ENCODE results near the gene CCDC200. TPM values are rescaled to one million over a fixed set of nuclear protein-coding genes. Genes with fewer than 3 reads are reported as not detected.
"Not testable (repeated sequence)": the region's sequence is repeated elsewhere in the genome, so short reads cannot be mapped to it uniquely, and the experiment has no call there.

The CCDC200 gene
- total and polyA plus RNA-seq, 2 donors (not counting 1 experiment from before 2014, with no cell fraction given) = not detected

DNA sequence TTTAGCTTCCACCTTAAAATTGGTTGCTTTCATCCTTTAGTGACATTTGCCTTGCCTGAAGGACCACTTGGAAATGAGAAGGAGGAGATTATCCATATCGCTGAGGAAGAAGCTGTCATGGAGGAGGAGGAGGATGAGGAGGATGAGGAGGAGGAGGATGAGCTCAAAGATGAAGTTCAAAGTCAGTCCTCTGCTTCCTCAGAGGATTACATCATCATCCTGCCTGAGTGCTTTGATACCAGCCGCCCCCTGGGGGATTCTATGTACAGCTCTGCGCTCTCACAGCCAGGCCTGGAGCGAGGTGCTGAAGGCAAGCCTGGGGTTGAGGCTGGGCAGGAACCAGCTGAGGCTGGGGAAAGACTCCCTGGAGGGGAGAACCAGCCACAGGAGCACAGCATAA is 28.3 kb downstream of the CCDC200 start:
- no peak overlapping the region for H3K4me3 ChIP-seq (replicated peaks in 1 of 4; ENCODE audit: control extremely low read depth in 1 of 4, insufficient read depth in 1 of 4, low read depth in 3 of 4, low read length in 4 of 4)
- H3K4me1 ChIP-seq (ENCODE audit: control insufficient read depth, extremely low read depth, insufficient read depth, low read length) = no peaks in the 10 kb centered on the region
- no peak overlapping the region for H3K4me2 ChIP-seq (ENCODE audit: extremely low read depth, insufficient read depth, low read length)
- TF ChIP-seq, protein P1, sequence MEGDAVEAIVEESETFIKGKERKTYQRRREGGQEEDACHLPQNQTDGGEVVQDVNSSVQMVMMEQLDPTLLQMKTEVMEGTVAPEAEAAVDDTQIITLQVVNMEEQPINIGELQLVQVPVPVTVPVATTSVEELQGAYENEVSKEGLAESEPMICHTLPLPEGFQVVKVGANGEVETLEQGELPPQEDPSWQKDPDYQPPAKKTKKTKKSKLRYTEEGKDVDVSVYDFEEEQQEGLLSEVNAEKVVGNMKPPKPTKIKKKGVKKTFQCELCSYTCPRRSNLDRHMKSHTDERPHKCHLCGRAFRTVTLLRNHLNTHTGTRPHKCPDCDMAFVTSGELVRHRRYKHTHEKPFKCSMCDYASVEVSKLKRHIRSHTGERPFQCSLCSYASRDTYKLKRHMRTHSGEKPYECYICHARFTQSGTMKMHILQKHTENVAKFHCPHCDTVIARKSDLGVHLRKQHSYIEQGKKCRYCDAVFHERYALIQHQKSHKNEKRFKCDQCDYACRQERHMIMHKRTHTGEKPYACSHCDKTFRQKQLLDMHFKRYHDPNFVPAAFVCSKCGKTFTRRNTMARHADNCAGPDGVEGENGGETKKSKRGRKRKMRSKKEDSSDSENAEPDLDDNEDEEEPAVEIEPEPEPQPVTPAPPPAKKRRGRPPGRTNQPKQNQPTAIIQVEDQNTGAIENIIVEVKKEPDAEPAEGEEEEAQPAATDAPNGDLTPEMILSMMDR (conservative IDR thresholded peaks at IDR 0.05 in 1 of 2, IDR thresholded peaks at IDR 0.05 in 1 of 2; ENCODE audit: low read depth in 1 of 2, low read length in 2 of 2) = no peak
- no peak for TF ChIP-seq EZH2 (IDR thresholded peaks at IDR 0.05; ENCODE audit: low read length, missing control alignments)
- peaks cover 16% of the 10 kb centered on the region for H3K36me3 ChIP-seq (ENCODE audit: control insufficient read depth, insufficient read depth, low read length)
- H3K9me3 ChIP-seq (ENCODE audit: control insufficient read depth, insufficient read depth, low read depth, low read length) = no peaks in the 10 kb centered on the region
- H3K27ac ChIP-seq (ENCODE audit: insufficient read depth, low read length) = no peak overlapping the region
- no peak for DNase-seq (ENCODE audit: low read depth in 2 of 2)
- no peak overlapping the region for H3K9ac ChIP-seq (ENCODE audit: insufficient read depth, low read length)
- no peaks in the 10 kb centered on the region for H3K27me3 ChIP-seq (ENCODE audit: control insufficient read depth, insufficient read depth, low read length)
- H3K79me2 ChIP-seq (ENCODE audit: control insufficient read depth, insufficient read depth, low read length) = no peaks in the 10 kb centered on the region
- H4K20me1 ChIP-seq (ENCODE audit: control insufficient read depth, extremely low read depth, insufficient read depth, low read length) = no peaks in the 10 kb centered on the region
- no peak overlapping the region for H2AFZ ChIP-seq (ENCODE audit: low read length)

DNA sequence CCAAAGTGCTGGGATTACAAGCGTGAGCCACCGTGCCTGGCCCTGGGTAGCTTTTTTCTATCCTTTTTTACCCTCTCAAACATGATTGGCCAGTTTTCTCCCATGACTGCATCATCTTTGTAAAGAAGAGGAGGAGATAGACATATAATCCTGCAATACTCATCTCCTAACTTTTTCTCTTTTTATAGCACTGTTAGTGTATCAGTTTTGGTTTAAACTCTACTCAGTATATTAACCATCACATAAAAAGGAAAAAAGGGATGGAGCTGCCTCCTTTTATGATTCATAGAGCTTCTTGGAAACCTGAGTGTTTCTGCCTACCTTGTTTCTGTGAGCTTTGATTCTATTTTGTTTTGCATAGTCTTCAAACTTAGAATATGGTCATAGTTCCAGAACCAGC is 28.8 kb downstream of the CCDC200 start:
- TF ChIP-seq, protein P1 (conservative IDR thresholded peaks at IDR 0.05 in 1 of 2, IDR thresholded peaks at IDR 0.05 in 1 of 2; ENCODE audit: low read depth in 1 of 2, low read length in 2 of 2) = no peak
- TF ChIP-seq EZH2 (IDR thresholded peaks at IDR 0.05; ENCODE audit: low read length, missing control alignments) = no peak
- Histone ChIP-seq H3K4me2 (ENCODE audit: extremely low read depth, insufficient read depth, low read length) (no peak overlapping the region), H3K9ac (ENCODE audit: insufficient read depth, low read length) (no peak overlapping the region), H3K9me3 (ENCODE audit: control insufficient read depth, insufficient read depth, low read depth, low read length) (no peaks in the 10 kb centered on the region), H2AFZ (ENCODE audit: low read length) (no peak overlapping the region), H3K36me3 (ENCODE audit: control insufficient read depth, insufficient read depth, low read length) (peaks cover 16% of the 10 kb centered on the region), H3K4me3 (replicated peaks in 1 of 4; ENCODE audit: control extremely low read depth in 1 of 4, insufficient read depth in 1 of 4, low read depth in 3 of 4, low read length in 4 of 4) (no peak overlapping the region), H3K27ac (ENCODE audit: insufficient read depth, low read length) (no peak overlapping the region), H3K79me2 (ENCODE audit: control insufficient read depth, insufficient read depth, low read length) (no peaks in the 10 kb centered on the region), H3K4me1 (ENCODE audit: control insufficient read depth, extremely low read depth, insufficient read depth, low read length) (no peaks in the 10 kb centered on the region), H3K27me3 (ENCODE audit: control insufficient read depth, insufficient read depth, low read length) (no peaks in the 10 kb centered on the region), H4K20me1 (ENCODE audit: control insufficient read depth, extremely low read depth, insufficient read depth, low read length) (no peaks in the 10 kb centered on the region)
- no peak for DNase-seq (ENCODE audit: low read depth in 2 of 2)

DNA sequence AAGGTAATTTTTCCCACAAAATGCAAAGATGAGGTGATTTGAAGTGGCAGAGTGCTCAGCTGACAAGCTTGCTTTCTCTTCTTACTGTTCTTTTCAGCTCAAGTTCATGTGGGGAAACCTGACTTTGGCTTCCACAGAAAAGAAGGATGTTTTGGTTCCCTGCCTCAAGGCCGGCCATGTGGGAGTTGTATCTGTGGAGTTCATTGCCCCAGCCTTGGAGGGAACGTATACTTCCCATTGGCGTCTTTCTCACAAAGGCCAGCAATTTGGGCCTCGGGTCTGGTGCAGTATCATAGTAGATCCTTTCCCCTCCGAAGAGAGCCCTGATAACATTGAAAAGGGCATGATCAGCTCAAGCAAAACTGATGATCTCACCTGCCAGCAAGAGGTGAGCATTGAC is 35.2 kb downstream of the CCDC200 start:
- no peak overlapping the region for H3K9ac ChIP-seq (ENCODE audit: insufficient read depth, low read length)
- no peaks in the 10 kb centered on the region for H3K9me3 ChIP-seq (ENCODE audit: control insufficient read depth, insufficient read depth, low read depth, low read length)
- TF ChIP-seq EZH2 (IDR thresholded peaks at IDR 0.05; ENCODE audit: low read length, missing control alignments) = no peak
- H4K20me1 ChIP-seq (ENCODE audit: control insufficient read depth, extremely low read depth, insufficient read depth, low read length) = no peaks in the 10 kb centered on the region
- no peaks in the 10 kb centered on the region for H3K79me2 ChIP-seq (ENCODE audit: control insufficient read depth, insufficient read depth, low read length)
- no peaks in the 10 kb centered on the region for H3K4me1 ChIP-seq (ENCODE audit: control insufficient read depth, extremely low read depth, insufficient read depth, low read length)
- H3K36me3 ChIP-seq (ENCODE audit: control insufficient read depth, insufficient read depth, low read length) = peaks cover 22% of the 10 kb centered on the region
- H3K27ac ChIP-seq (ENCODE audit: insufficient read depth, low read length) = no peak overlapping the region
- no peak overlapping the region for H3K4me2 ChIP-seq (ENCODE audit: extremely low read depth, insufficient read depth, low read length)
- H2AFZ ChIP-seq (ENCODE audit: low read length) = no peak overlapping the region
- DNase-seq (ENCODE audit: low read depth in 2 of 2) = no peak
- H3K27me3 ChIP-seq (ENCODE audit: control insufficient read depth, insufficient read depth, low read length) = no peaks in the 10 kb centered on the region
- no peak overlapping the region for H3K4me3 ChIP-seq (replicated peaks in 1 of 4; ENCODE audit: control extremely low read depth in 1 of 4, insufficient read depth in 1 of 4, low read depth in 3 of 4, low read length in 4 of 4)

DNA sequence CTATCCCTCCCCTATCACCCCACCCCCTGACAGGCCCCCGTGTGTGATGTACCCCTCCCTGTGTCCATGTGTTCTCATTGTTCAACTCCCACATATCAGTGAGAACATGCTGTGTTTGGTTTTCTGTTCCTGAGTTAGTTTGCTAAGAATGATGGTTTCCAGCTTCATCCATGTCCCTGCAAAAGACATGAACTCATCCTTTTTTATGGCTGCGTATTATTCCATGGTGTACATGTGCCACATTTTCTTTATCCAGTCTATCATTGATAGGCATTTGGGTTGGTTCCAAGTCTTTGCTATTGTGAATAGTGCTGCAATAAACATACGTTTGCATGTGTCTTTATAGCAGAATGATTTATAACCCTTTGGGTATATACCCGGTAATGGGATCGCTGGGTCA is 41.8 kb downstream of the CCDC200 start:
- H3K9me3 ChIP-seq (ENCODE audit: control insufficient read depth, insufficient read depth, low read depth, low read length); H2AFZ ChIP-seq (ENCODE audit: low read length); H3K4me2 ChIP-seq (ENCODE audit: extremely low read depth, insufficient read depth, low read length); H3K4me3 ChIP-seq (replicated peaks in 1 of 4; ENCODE audit: control extremely low read depth in 1 of 4, insufficient read depth in 1 of 4, low read depth in 3 of 4, low read length in 4 of 4); H3K27me3 ChIP-seq (ENCODE audit: control insufficient read depth, insufficient read depth, low read length); H4K20me1 ChIP-seq (ENCODE audit: control insufficient read depth, extremely low read depth, insufficient read depth, low read length); H3K27ac ChIP-seq (ENCODE audit: insufficient read depth, low read length); H3K4me1 ChIP-seq (ENCODE audit: control insufficient read depth, extremely low read depth, insufficient read depth, low read length); H3K9ac ChIP-seq (ENCODE audit: insufficient read depth, low read length); H3K79me2 ChIP-seq (ENCODE audit: control insufficient read depth, insufficient read depth, low read length); DNase-seq (ENCODE audit: low read depth in 2 of 2): not testable (repeated sequence)
- H3K36me3 ChIP-seq (ENCODE audit: control insufficient read depth, insufficient read depth, low read length) = peaks cover 14% of the 10 kb centered on the region
